NB4 (cell line): ENCODE data around the gene DAPK1.

Experiments used
- TF ChIP-seq, protein P1 (sequence below): IDR thresholded peaks from one replicate; pipeline ENCODE4 v1.5.1; 2012; ENCODE audit warnings: low read depth, low read length
- TF ChIP-seq, protein P2 (sequence below): IDR thresholded peaks from 2 replicates; pipeline ENCODE4 v1.6.1; 2011; ENCODE audit warnings: low read depth, low read length

DNA sequence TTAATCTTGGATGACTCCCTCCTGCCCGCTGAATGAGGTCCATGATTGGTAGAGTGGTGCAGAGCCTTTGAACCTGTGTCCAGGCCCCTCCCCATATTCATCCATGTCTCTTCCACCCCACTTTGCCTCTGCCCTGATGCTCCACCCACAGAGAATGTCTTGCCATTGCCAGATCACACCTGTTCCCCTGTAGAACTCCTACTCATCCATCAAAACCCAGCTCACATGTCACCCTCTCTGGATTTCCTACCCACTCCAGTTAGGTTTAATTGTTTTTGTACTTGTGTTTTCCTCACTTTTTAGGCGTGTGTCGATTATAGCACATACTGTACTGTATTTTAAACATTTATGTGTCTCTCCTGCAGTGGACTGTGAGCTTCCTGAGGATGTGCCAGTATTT, 121.3 kb downstream of the DAPK1 start:
- TF ChIP-seq, protein P1, sequence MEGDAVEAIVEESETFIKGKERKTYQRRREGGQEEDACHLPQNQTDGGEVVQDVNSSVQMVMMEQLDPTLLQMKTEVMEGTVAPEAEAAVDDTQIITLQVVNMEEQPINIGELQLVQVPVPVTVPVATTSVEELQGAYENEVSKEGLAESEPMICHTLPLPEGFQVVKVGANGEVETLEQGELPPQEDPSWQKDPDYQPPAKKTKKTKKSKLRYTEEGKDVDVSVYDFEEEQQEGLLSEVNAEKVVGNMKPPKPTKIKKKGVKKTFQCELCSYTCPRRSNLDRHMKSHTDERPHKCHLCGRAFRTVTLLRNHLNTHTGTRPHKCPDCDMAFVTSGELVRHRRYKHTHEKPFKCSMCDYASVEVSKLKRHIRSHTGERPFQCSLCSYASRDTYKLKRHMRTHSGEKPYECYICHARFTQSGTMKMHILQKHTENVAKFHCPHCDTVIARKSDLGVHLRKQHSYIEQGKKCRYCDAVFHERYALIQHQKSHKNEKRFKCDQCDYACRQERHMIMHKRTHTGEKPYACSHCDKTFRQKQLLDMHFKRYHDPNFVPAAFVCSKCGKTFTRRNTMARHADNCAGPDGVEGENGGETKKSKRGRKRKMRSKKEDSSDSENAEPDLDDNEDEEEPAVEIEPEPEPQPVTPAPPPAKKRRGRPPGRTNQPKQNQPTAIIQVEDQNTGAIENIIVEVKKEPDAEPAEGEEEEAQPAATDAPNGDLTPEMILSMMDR, result no peak
- TF ChIP-seq, protein P2, sequence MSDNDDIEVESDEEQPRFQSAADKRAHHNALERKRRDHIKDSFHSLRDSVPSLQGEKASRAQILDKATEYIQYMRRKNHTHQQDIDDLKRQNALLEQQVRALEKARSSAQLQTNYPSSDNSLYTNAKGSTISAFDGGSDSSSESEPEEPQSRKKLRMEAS, result no peak
